GM21381 (cell line): ENCODE results near the gene ZNF512.
A peak's percentile ranks its signal among the peaks of the same experiment; 100 is the strongest.
"Not testable (repeated sequence)": the region's sequence is repeated elsewhere in the genome, so short reads cannot be mapped to it uniquely, and the experiment has no call there.

Experiments
- ATAC-seq: cut with Tn5 transposase; IDR thresholded peaks from one replicate; pipeline ENCODE4 v1.9.1; 2021; ENCODE audit warnings: mild to moderate bottlenecking, moderate library complexity; ENCODE audit not compliant: unreplicated experiment

ZNF512 gene

GRCh38 chr2:27630257-27630656 lies 47.4 kb downstream of the ZNF512 start:
- not testable (repeated sequence) for ATAC-seq

GRCh38 chr2:27634291-27634690 lies 51.4 kb downstream of the ZNF512 start:
- ATAC-seq, result no peak

GRCh38 chr2:27636766-27637165 lies 53.9 kb downstream of the ZNF512 start:
- no peak for ATAC-seq

- ATAC-seq, result no peak
Measured at GRCh38 chr2:27638037-27638637, 55.3 kb downstream of the ZNF512 start.

GRCh38 chr2:27638709-27639108 lies 55.9 kb downstream of the ZNF512 start:
- no peak for ATAC-seq

- ATAC-seq, result no peak
Measured at GRCh38 chr2:27640722-27641245, 57.9 kb downstream of the ZNF512 start.

- no peak for ATAC-seq
Measured at GRCh38 chr2:27645197-27645596, 62.4 kb downstream of the ZNF512 start.

- ATAC-seq, result no peak
Measured at GRCh38 chr2:27647289-27647688, 64.4 kb downstream of the ZNF512 start.

GRCh38 chr2:27647737-27648136 lies 64.9 kb downstream of the ZNF512 start:
- no peak for ATAC-seq

GRCh38 chr2:27651056-27651455 lies 68.2 kb downstream of the ZNF512 start:
- ATAC-seq, result no peak

GRCh38 chr2:27652341-27652740 lies 69.5 kb downstream of the ZNF512 start:
- ATAC-seq, result no peak

- no peak for ATAC-seq
Measured at GRCh38 chr2:27652790-27653189, 69.9 kb downstream of the ZNF512 start.

- ATAC-seq, result no peak
Measured at GRCh38 chr2:27653397-27653796, 70.6 kb downstream of the ZNF512 start.

- ATAC-seq, result no peak
Measured at GRCh38 chr2:27655155-27655951, 72.5 kb downstream of the ZNF512 start.

- no peak for ATAC-seq
Measured at GRCh38 chr2:27661371-27661770, 78.5 kb downstream of the ZNF512 start.

- peak; percentile 63 for ATAC-seq
Measured at GRCh38 chr2:27663285-27664153, 80.7 kb downstream of the ZNF512 start, which contains the start of the genes SLC4A1AP and SUPT7L. Gene SLC4A1AP (plus strand): TSS chr2:27663889. CDS start chr2:27663915, 26 bp downstream. Gene SUPT7L (minus strand): TSS chr2:27663614. CDS start chr2:27662192, 1,422 bp downstream.

- ATAC-seq, result no peak
Measured at GRCh38 chr2:27664154-27664574, 81.3 kb downstream of the ZNF512 start.

GRCh38 chr2:27664622-27665363 lies 82.0 kb downstream of the ZNF512 start:
- ATAC-seq, result no peak

- no peak for ATAC-seq
Measured at GRCh38 chr2:27667446-27667845, 84.6 kb downstream of the ZNF512 start.

GRCh38 chr2:27671235-27671634 lies 88.4 kb downstream of the ZNF512 start:
- no peak for ATAC-seq
